Sigmoid colon (tissue), 7 donors: ENCODE data around the gene MAST4. TPM values are rescaled to one million over a fixed set of nuclear protein-coding genes. Genes with fewer than 3 reads are reported as not detected.

Source experiments
- DNase-seq: peaks from one replicate; pipeline ENCODE4 v3.0.0-alpha.2; 2019
- H3K27ac ChIP-seq, 4 donors: fragments of 200-600 bp; sonication (generic); one replicate each; pipeline ENCODE4 v1.5.1; 2016 to 2019; ENCODE audit warnings: mild to moderate bottlenecking in 1 of 4
- H3K27me3 ChIP-seq, 3 donors: fragments of 200-600 bp; sonication (generic); one replicate each; pipeline ENCODE4 v1.5.1; 2019; ENCODE audit warnings: mild to moderate bottlenecking in 1 of 3
- H3K36me3 ChIP-seq, 4 donors: fragments of 200-600 bp; sonication (generic); one replicate each; pipeline ENCODE4 v1.5.1; 2016 to 2019
- H3K4me1 ChIP-seq, 4 donors: fragments of 200-600 bp; sonication (generic); one replicate each; pipeline ENCODE4 v1.5.1; 2017 to 2019
- H3K4me3 ChIP-seq, 4 donors: fragments of 200-600 bp; sonication (generic); one replicate each; pipeline ENCODE4 v1.5.1; 2017 to 2019; ENCODE audit warnings: mild to moderate bottlenecking in 2 of 4, moderate library complexity in 1 of 4
- H3K9me3 ChIP-seq, 4 donors: fragments of 200-600 bp in 3 of 4; sonication (generic) in 3 of 4; one replicate each; pipeline versions ENCODE4 v1.5.1 to v1.6.1; 2013 to 2019
- CTCF ChIP-seq, 4 experiments: fragments of 450-650 bp in 3 of 4; fragments of 200-600 bp in 1 of 4; IDR thresholded peaks; one replicate each; pipeline ENCODE4 v1.5.1; 2016 to 2019; ENCODE audit warnings: antibody characterized with exemption in 4 of 4, mild to moderate bottlenecking in 3 of 4, moderate library complexity in 2 of 4
- EP300 ChIP-seq, 4 donors: sonication (generic); formaldehyde crosslinking; IDR thresholded peaks; one replicate each; pipeline ENCODE4 v1.6.1; 2017; ENCODE audit warnings: antibody characterized with exemption in 4 of 4
- POLR2A ChIP-seq, 2 donors: fragments of 450-650 bp; IDR thresholded peaks; one replicate each; pipeline ENCODE4 v1.6.1; 2016; ENCODE audit warnings: antibody characterized with exemption in 2 of 2, mild to moderate bottlenecking in 2 of 2, moderate library complexity in 2 of 2
- POLR2AphosphoS5 ChIP-seq, 4 donors: sonication (generic); formaldehyde crosslinking; IDR thresholded peaks; one replicate each; pipeline ENCODE4 v1.6.1; 2017; ENCODE audit warnings: antibody characterized with exemption in 4 of 4
- WGBS, 2 donors: extraction: QIAGEN DNeasy Blood & Tissue Kit; methylation state at CpG; one replicate each; pipeline ENCODE4 v1.1.7; 2013; 5-methylcytosine and 5-hydroxymethylcytosine counted together
- intact Hi-C: fragments of 100-400 bp; cut with DNase I; formaldehyde crosslinking; loops from one replicate; pipeline ENCODE4 v1.15.1; 2023
- polyA plus RNA-seq, 3 donors: library from polyadenylated mRNA; stranded (reverse); fragments of 200-250 nt; gene quantifications; one replicate each; pipeline ENCODE4 v1.2.3, GENCODE V29; 2013
- total RNA-seq, 4 donors: library from RNA; depleted of rRNA; stranded (reverse); fragments of >200 nt; gene quantifications; one replicate each; pipeline ENCODE4 v1.1.0, GENCODE V29; 2016
- donor health status: healthy with polysubstance abuse.
- donor health status: Bipolar disorder and iron deficiency.
- donor health status: healthy.

The MAST4 gene
- total and polyA plus RNA-seq, 7 donors: 1.6 to 30.7 (median 15.7) TPM

DNA sequence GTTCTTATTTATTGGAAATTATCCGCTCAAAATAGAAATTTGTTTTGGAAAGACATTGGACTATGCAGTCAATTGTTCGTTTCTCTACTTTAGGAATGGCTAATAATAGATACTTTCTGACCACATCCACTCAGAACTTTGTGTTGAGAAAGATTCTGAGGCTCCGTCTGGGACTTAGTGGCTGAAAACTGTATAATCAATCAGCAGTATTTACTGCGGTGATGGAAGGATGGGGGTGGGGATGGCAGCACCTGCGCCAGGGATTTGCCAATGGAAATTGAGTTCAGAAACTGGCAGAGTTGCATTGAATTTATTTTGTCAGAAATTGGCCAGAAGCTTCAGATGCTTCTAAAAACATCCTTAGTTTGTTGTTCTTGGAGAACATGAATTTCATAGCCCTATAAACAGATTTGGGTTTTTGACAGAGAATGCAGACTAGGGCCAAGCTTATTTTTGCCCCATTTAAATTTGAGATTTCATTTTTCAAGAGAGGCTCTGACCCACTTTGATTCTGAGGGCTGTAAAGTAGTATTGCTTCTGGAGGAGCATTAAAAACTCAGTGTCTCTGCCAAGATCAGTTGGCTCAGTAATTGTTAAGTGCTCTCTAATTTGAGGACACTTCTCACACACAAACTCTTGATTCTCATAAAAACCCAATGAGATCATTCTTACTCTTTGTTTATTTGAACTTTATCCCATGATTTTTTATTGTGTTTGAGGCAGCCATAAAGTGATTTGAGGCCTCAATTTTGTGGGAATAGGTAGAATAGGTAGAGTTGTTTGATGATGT, 385.3 kb downstream of the MAST4 start:
- no peak overlapping the region for H3K4me3 ChIP-seq
- WGBS, 2 donors: 27 to 61% methylated on average over 5 of the region's 5 CpGs
- intact Hi-C loops: loop anchor here (10.0 kb wide), 1 partner anchor 167 kb away; no protein-coding TSS in a partner anchor
- no peaks in the 10 kb centered on the region for H3K36me3 ChIP-seq
- no peaks in the 10 kb centered on the region for H3K9me3 ChIP-seq
- H3K27ac ChIP-seq: peak overlapping the region in 3 of 4 donors; percentile 6 to 23 (median 12)
- H3K4me1 ChIP-seq: peaks cover 0 to 23% (median 8%) of the 10 kb centered on the region in 4 donors
- H3K27me3 ChIP-seq: no peaks in the 10 kb centered on the region
- DNase-seq: no peak
- TF ChIP-seq EP300 (IDR thresholded peaks at IDR 0.05) (no peak), CTCF (IDR thresholded peaks at IDR 0.05) (no peak), POLR2AphosphoS5 (IDR thresholded peaks at IDR 0.05) (no peak), POLR2A (IDR thresholded peaks at IDR 0.05) (no peak)

- Histone ChIP-seq H3K9me3 (no peaks in the 10 kb centered on the region), H3K4me1 (peaks cover 0 to 23% (median 8%) of the 10 kb centered on the region in 4 donors), H3K27ac (peak overlapping the region in 3 of 4 donors; percentile 6 to 23 (median 12)), H3K4me3 (no peak overlapping the region), H3K36me3 (no peaks in the 10 kb centered on the region), H3K27me3 (no peaks in the 10 kb centered on the region)
- 16 to 67% methylated on average over 4 of the region's 4 CpGs for WGBS, 2 donors
- DNase-seq: no peak
- TF ChIP-seq EP300 (IDR thresholded peaks at IDR 0.05) (no peak), POLR2A (IDR thresholded peaks at IDR 0.05) (no peak), POLR2AphosphoS5 (IDR thresholded peaks at IDR 0.05) (no peak), CTCF (IDR thresholded peaks at IDR 0.05) (no peak)
- intact Hi-C loops: loop anchor here (10.0 kb wide), 1 partner anchor 167 kb away; no protein-coding TSS in a partner anchor
These were observed 385.8 kb downstream of the MAST4 start for GRCh38 chr5:66982056-66982387.

DNA sequence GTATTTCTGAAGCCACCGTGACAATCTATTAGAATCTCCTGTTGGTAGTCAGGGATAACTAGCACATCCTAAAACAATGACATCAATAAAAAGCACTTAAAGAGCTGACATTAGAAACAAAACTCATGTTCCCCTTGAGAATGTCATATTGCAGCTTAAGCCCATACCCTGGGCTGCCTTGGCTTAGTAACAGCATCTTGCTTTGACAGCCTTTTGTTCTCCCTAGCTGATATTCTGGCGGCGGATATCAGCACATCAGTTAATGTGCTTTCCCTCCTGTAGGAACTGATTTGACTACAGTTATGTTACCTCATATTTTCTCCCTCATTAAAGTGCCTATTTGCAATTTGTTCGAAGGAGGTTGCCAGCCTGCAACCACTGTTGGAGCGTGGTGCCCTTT, 386.3 kb downstream of the MAST4 start:
- peak overlapping the region in 1 of 4 donors; percentile 23 for H3K27ac ChIP-seq
- H3K4me1 ChIP-seq: peaks cover 0 to 28% (median 10%) of the 10 kb centered on the region in 4 donors
- 76 to 90% methylated on average over 5 of the region's 5 CpGs for WGBS, 2 donors
- no peaks in the 10 kb centered on the region for H3K36me3 ChIP-seq
- no peak for DNase-seq
- H3K27me3 ChIP-seq: no peaks in the 10 kb centered on the region
- H3K9me3 ChIP-seq: no peaks in the 10 kb centered on the region
- no peak overlapping the region for H3K4me3 ChIP-seq
- intact Hi-C loops: loop anchor here (10.0 kb wide), 1 partner anchor 168 kb away; no protein-coding TSS in a partner anchor
- TF ChIP-seq POLR2A (IDR thresholded peaks at IDR 0.05): no peak
- no peak for TF ChIP-seq POLR2AphosphoS5 (IDR thresholded peaks at IDR 0.05)
- TF ChIP-seq CTCF (IDR thresholded peaks at IDR 0.05): no peak
- no peak for TF ChIP-seq EP300 (IDR thresholded peaks at IDR 0.05)

GRCh38 chr5:66985417-66985816, 389.2 kb downstream of the MAST4 start:
- no peak for DNase-seq
- H3K27me3 ChIP-seq: no peaks in the 10 kb centered on the region
- no peaks in the 10 kb centered on the region for H3K36me3 ChIP-seq
- H3K9me3 ChIP-seq: no peaks in the 10 kb centered on the region
- WGBS, 2 donors: 13 to 60% methylated on average over 3 of the region's 3 CpGs
- TF ChIP-seq CTCF (IDR thresholded peaks at IDR 0.05): no peak
- no peak for TF ChIP-seq POLR2AphosphoS5 (IDR thresholded peaks at IDR 0.05)
- TF ChIP-seq EP300 (IDR thresholded peaks at IDR 0.05): no peak
- no peak for TF ChIP-seq POLR2A (IDR thresholded peaks at IDR 0.05)
- intact Hi-C loops: loop anchor here (5.0 to 10.0 kb wide), 3 partner anchors 162 to 222 kb away; no protein-coding TSS in a partner anchor
- no peak overlapping the region for H3K27ac ChIP-seq
- H3K4me3 ChIP-seq: no peak overlapping the region
- peaks cover 0 to 36% (median 11%) of the 10 kb centered on the region in 4 donors for H3K4me1 ChIP-seq
